ENCODE results near the gene DPP8. TPM values are rescaled to one million over a fixed set of nuclear protein-coding genes. Genes with fewer than 3 reads are reported as not detected.

Gene DPP8
- total and polyA plus RNA-seq, 2 donors (not counting 3 experiments of a cell fraction or from before 2014, with no cell fraction given) = 12.1 to 35.3 TPM

- Histone ChIP-seq H2AFZ (ENCODE audit: low read depth, low read length) (no peak overlapping the region), H3K27ac (ENCODE audit: insufficient read depth, low read depth, low read length) (no peak overlapping the region), H3K36me3 (ENCODE audit: control insufficient read depth in 2 of 2, extremely low read depth in 1 of 2, insufficient read depth in 2 of 2, low read length in 2 of 2) (no peaks in the 10 kb centered on the region), H3K9me3 (replicated peaks; ENCODE audit: control insufficient read depth, insufficient read depth, low read length) (no peaks in the 10 kb centered on the region), H3K9me1 (replicated peaks; ENCODE audit: control insufficient read depth, extremely low read depth, insufficient read depth, low read length) (no peaks in the 10 kb centered on the region), H3K4me1 (ENCODE audit: control insufficient read depth, extremely low read depth, insufficient read depth, low read length) (no peaks in the 10 kb centered on the region), H3K9ac (replicated peaks; ENCODE audit: extremely low read depth, insufficient read depth, low read length) (no peak overlapping the region), H3K4me2 (ENCODE audit: insufficient read depth, low read length) (no peak overlapping the region), H3K27me3 (ENCODE audit: control insufficient read depth in 2 of 2, insufficient read depth in 2 of 2, low read length in 2 of 2) (peaks cover 4 to 25% of the 10 kb centered on the region in 2 experiments), H4K20me1 (replicated peaks; ENCODE audit: control insufficient read depth, extremely low read depth, insufficient read depth, low read length) (no peaks in the 10 kb centered on the region), H3K4me3 (replicated peaks in 1 of 3; ENCODE audit: insufficient read depth in 1 of 3, low read depth in 1 of 3, low read length in 3 of 3) (no peak overlapping the region), H3K79me2 (ENCODE audit: control insufficient read depth, insufficient read depth, low read length) (no peaks in the 10 kb centered on the region)
- no TSS peak for BruUV-seq (replicated peaks)
- intact Hi-C loops (cut with micrococcal nuclease) = no loop called here
- CTCF ChIA-PET = no interaction called here
- DNase-seq (ENCODE audit: low read depth, low spot score) = no peak
- FAIRE-seq = no peak
- dilution Hi-C loops (cut with MboI; ENCODE audit: extremely low pct_ligation_motif_present, low sequenced_read_pairs) = no loop called here
- POLR2A ChIA-PET = no interaction called here
- TF ChIP-seq JUN (IDR thresholded peaks at IDR 0.05; ENCODE audit: borderline replicate concordance, insufficient read depth, insufficient read length, low read depth) (no peak), GATA2 (IDR thresholded peaks at IDR 0.05; ENCODE audit: insufficient read depth, insufficient read length, low read depth, low read length) (no peak), MYC (IDR thresholded peaks at IDR 0.05; ENCODE audit: low read depth, low read length) (no peak), MAX (IDR thresholded peaks at IDR 0.05; ENCODE audit: insufficient read depth, insufficient read length) (no peak), POLR2AphosphoS5 (IDR thresholded peaks at IDR 0.05; ENCODE audit: insufficient read depth, low read depth, low read length) (no peak), EZH2 (IDR thresholded peaks at IDR 0.05; ENCODE audit: borderline replicate concordance, low read depth, low read length, severe bottlenecking) (no peak), CTCF (IDR thresholded peaks at IDR 0.05; ENCODE audit: extremely low read depth in 1 of 2, insufficient read depth in 1 of 2, low read depth in 1 of 2, low read length in 2 of 2) (no peak), POLR2A (IDR thresholded peaks at IDR 0.05; ENCODE audit: low read depth, low read length) (no peak), FOS (IDR thresholded peaks at IDR 0.05; ENCODE audit: borderline replicate concordance, insufficient read depth, low read length) (no peak)
Measured at GRCh38 chr15:65406424-65407000, 111.0 kb downstream of the DPP8 start.

Data from endothelial cell of umbilical vein (primary cell).